Ishikawa (cell line): ENCODE data around the gene TNS3.

Source experiments
- CEBPB ChIP-seq: IDR thresholded peaks from 2 replicates; pipeline ENCODE4 v1.6.1; 2012
- CREB1 ChIP-seq: IDR thresholded peaks from 2 replicates; pipeline ENCODE4 v1.6.1; 2012; ENCODE audit warnings: low read depth
- EP300 ChIP-seq: IDR thresholded peaks from 2 replicates; pipeline ENCODE4 v1.6.1; 2012; ENCODE audit warnings: borderline replicate concordance
- NFIC ChIP-seq: IDR thresholded peaks from 2 replicates; pipeline ENCODE4 v1.6.1; 2012
- RAD21 ChIP-seq: IDR thresholded peaks from 2 replicates; pipeline ENCODE4 v1.6.1; 2012; ENCODE audit warnings: low read depth
- TCF12 ChIP-seq: IDR thresholded peaks from 2 replicates; pipeline ENCODE4 v1.6.1; 2012; ENCODE audit warnings: low read depth
- TEAD4 ChIP-seq: IDR thresholded peaks from 2 replicates; pipeline ENCODE4 v1.6.1; 2012
- TF ChIP-seq, protein P1 (sequence below): IDR thresholded peaks from 2 replicates; pipeline ENCODE4 v1.6.1; 2012; ENCODE audit warnings: low read depth, mild to moderate bottlenecking

DNA sequence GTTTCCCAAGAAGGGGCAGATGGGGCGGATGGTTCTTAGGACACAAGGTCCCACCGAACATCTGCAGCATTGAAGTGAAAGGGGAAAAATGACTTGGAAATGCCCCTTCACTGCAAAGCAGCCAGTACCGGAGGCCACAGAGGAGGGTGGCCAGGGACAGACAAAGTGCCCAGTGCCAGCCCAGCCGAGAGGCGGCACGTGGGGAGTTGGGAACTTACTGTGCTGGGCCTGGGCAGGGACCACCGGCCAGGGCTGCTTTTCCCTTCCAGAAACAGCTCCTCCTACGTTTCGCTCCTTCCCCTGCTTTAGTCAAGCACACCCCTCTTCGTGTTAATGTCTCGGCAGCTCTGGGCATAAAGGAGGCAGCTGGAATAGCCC, 129.2 kb downstream of the TNS3 start:
- TF ChIP-seq, protein P1, sequence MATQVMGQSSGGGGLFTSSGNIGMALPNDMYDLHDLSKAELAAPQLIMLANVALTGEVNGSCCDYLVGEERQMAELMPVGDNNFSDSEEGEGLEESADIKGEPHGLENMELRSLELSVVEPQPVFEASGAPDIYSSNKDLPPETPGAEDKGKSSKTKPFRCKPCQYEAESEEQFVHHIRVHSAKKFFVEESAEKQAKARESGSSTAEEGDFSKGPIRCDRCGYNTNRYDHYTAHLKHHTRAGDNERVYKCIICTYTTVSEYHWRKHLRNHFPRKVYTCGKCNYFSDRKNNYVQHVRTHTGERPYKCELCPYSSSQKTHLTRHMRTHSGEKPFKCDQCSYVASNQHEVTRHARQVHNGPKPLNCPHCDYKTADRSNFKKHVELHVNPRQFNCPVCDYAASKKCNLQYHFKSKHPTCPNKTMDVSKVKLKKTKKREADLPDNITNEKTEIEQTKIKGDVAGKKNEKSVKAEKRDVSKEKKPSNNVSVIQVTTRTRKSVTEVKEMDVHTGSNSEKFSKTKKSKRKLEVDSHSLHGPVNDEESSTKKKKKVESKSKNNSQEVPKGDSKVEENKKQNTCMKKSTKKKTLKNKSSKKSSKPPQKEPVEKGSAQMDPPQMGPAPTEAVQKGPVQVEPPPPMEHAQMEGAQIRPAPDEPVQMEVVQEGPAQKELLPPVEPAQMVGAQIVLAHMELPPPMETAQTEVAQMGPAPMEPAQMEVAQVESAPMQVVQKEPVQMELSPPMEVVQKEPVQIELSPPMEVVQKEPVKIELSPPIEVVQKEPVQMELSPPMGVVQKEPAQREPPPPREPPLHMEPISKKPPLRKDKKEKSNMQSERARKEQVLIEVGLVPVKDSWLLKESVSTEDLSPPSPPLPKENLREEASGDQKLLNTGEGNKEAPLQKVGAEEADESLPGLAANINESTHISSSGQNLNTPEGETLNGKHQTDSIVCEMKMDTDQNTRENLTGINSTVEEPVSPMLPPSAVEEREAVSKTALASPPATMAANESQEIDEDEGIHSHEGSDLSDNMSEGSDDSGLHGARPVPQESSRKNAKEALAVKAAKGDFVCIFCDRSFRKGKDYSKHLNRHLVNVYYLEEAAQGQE, result no peak
- TF ChIP-seq TCF12 (no peak), NFIC (no peak), TEAD4 (no peak), EP300 (no peak), CREB1 (no peak), RAD21 (no peak), CEBPB (no peak)
